Measurements from ENCODE around the gene LARP6. TPM values are rescaled to one million over a fixed set of nuclear protein-coding genes. Genes with fewer than 3 reads are reported as not detected.

The LARP6 gene
- total RNA-seq, 4 donors from 2014 or later, result 10.0 to 20.6 (median 13.9) TPM

GRCh38 chr15:70882361-70882760, 28.4 kb upstream of the LARP6 start:
- DNase-seq (no peak), ATAC-seq (no peak)
- no peaks in the 10 kb centered on the region for H3K4me1 ChIP-seq
- H3K9me3 ChIP-seq, result no peaks in the 10 kb centered on the region
- in situ Hi-C loops (cut with MboI; ENCODE audit: low sequenced_read_pairs in 4 of 4) (no loop called here), intact Hi-C loops (cut with DNase I; ENCODE audit: low total_unique reads) (no loop called here)
- no peak for TF ChIP-seq POLR2A (IDR thresholded peaks at IDR 0.05)
- no peak for TF ChIP-seq CTCF (IDR thresholded peaks at IDR 0.05 in 4 of 5, conservative IDR thresholded peaks at IDR 0.05 in 1 of 5)
- no peak overlapping the region for H3K4me3 ChIP-seq
- H3K36me3 ChIP-seq, result no peaks in the 10 kb centered on the region
- H3K27me3 ChIP-seq, result no peaks in the 10 kb centered on the region
- no peak overlapping the region for H3K27ac ChIP-seq

GRCh38 chr15:70880781-70881180, 26.8 kb upstream of the LARP6 start:
- H3K27ac ChIP-seq, result no peak overlapping the region
- intact Hi-C loops (cut with DNase I; ENCODE audit: low total_unique reads), result no loop called here
- DNase-seq (no peak), ATAC-seq (no peak)
- no peak for TF ChIP-seq POLR2A (IDR thresholded peaks at IDR 0.05)
- no peak for TF ChIP-seq CTCF (IDR thresholded peaks at IDR 0.05 in 4 of 5, conservative IDR thresholded peaks at IDR 0.05 in 1 of 5)
- no peaks in the 10 kb centered on the region for H3K9me3 ChIP-seq
- no peak overlapping the region for H3K4me3 ChIP-seq
- in situ Hi-C loops (cut with MboI; ENCODE audit: low sequenced_read_pairs in 4 of 4), result no loop called here
- H3K27me3 ChIP-seq, result no peaks in the 10 kb centered on the region
- H3K4me1 ChIP-seq, result no peaks in the 10 kb centered on the region
- no peaks in the 10 kb centered on the region for H3K36me3 ChIP-seq

- no peaks in the 10 kb centered on the region for H3K9me3 ChIP-seq
- H3K4me1 ChIP-seq, result no peaks in the 10 kb centered on the region
- no peak overlapping the region for H3K4me3 ChIP-seq
- in situ Hi-C loops (cut with MboI; ENCODE audit: low sequenced_read_pairs in 4 of 4), result loop anchor here in 1 of 4 donors (10.0 kb wide), 1 partner anchor 55 kb away; no protein-coding TSS in a partner anchor
- no peaks in the 10 kb centered on the region for H3K36me3 ChIP-seq
- ATAC-seq, result no peak
- no peak for DNase-seq
- TF ChIP-seq POLR2A (IDR thresholded peaks at IDR 0.05), result no peak
- no peak for TF ChIP-seq CTCF (IDR thresholded peaks at IDR 0.05 in 4 of 5, conservative IDR thresholded peaks at IDR 0.05 in 1 of 5)
- intact Hi-C loops (cut with DNase I; ENCODE audit: low total_unique reads), result no loop called here
- no peak overlapping the region for H3K27ac ChIP-seq
- no peaks in the 10 kb centered on the region for H3K27me3 ChIP-seq
These were observed 25.4 kb upstream of the LARP6 start for GRCh38 chr15:70879401-70879800.

GRCh38 chr15:70876683-70877082, 22.7 kb upstream of the LARP6 start:
- TF ChIP-seq CTCF (IDR thresholded peaks at IDR 0.05 in 4 of 5, conservative IDR thresholded peaks at IDR 0.05 in 1 of 5) (no peak), POLR2A (IDR thresholded peaks at IDR 0.05) (no peak)
- H3K4me1 ChIP-seq, result no peaks in the 10 kb centered on the region
- no peaks in the 10 kb centered on the region for H3K36me3 ChIP-seq
- ATAC-seq (no peak), DNase-seq (no peak)
- intact Hi-C loops (cut with DNase I; ENCODE audit: low total_unique reads) (no loop called here), in situ Hi-C loops (cut with MboI; ENCODE audit: low sequenced_read_pairs in 4 of 4) (loop anchor here in 1 of 4 donors (10.0 kb wide), 1 partner anchor 52 kb away; no protein-coding TSS in a partner anchor)
- H3K27ac ChIP-seq, result no peak overlapping the region
- no peaks in the 10 kb centered on the region for H3K9me3 ChIP-seq
- H3K27me3 ChIP-seq, result no peaks in the 10 kb centered on the region
- H3K4me3 ChIP-seq, result no peak overlapping the region

- intact Hi-C loops (cut with DNase I; ENCODE audit: low total_unique reads) (no loop called here), in situ Hi-C loops (cut with MboI; ENCODE audit: low sequenced_read_pairs in 4 of 4) (loop anchor here in 1 of 4 donors (10.0 kb wide), 1 partner anchor 51 kb away; no protein-coding TSS in a partner anchor)
- no peak for DNase-seq
- H3K27ac ChIP-seq, result no peak overlapping the region
- no peaks in the 10 kb centered on the region for H3K27me3 ChIP-seq
- H3K9me3 ChIP-seq, result no peaks in the 10 kb centered on the region
- H3K4me1 ChIP-seq, result no peaks in the 10 kb centered on the region
- no peaks in the 10 kb centered on the region for H3K36me3 ChIP-seq
- ATAC-seq, result no peak
- no peak overlapping the region for H3K4me3 ChIP-seq
- TF ChIP-seq CTCF (IDR thresholded peaks at IDR 0.05 in 4 of 5, conservative IDR thresholded peaks at IDR 0.05 in 1 of 5), result no peak
- TF ChIP-seq POLR2A (IDR thresholded peaks at IDR 0.05), result no peak
These were observed 22.1 kb upstream of the LARP6 start for GRCh38 chr15:70876011-70876410.

All from gastrocnemius medialis (tissue), 4 donors.